Activated CD4-positive, alpha-beta T cell treated with anti-CD3 and anti-CD28 coated beads, Interleukin-2, amount 50 U/mL, for 4 hours (primary cell): Measurements from ENCODE around the gene OR1F1.
"Not testable (repeated sequence)": the region's sequence is repeated elsewhere in the genome, so short reads cannot be mapped to it uniquely, and the experiment has no call there.

Experiments
- DNase-seq, 2 experiments: peaks; one replicate each; pipeline ENCODE4 v3.0.0-alpha.2; 2020

The OR1F1 gene

GRCh38 chr16:3175157-3176093 lies 12.6 kb upstream of the OR1F1 start:
- no peak for DNase-seq

- no peak for DNase-seq
Observed at GRCh38 chr16:3179651-3180050, 8.4 kb upstream of the OR1F1 start.

- DNase-seq, result no peak
Observed at GRCh38 chr16:3180445-3180878, 7.5 kb upstream of the OR1F1 start.

GRCh38 chr16:3182293-3182607 lies 5.8 kb upstream of the OR1F1 start:
- DNase-seq, result not testable (repeated sequence)

GRCh38 chr16:3182608-3183444 lies 5.2 kb upstream of the OR1F1 start:
- no peak for DNase-seq

GRCh38 chr16:3183445-3184139 lies 4.4 kb upstream of the OR1F1 start:
- no peak for DNase-seq

- DNase-seq, result no peak
Observed at GRCh38 chr16:3186946-3187690, 886 bp upstream of the OR1F1 start.

- no peak for DNase-seq
Observed at GRCh38 chr16:3188675-3188924, 596 bp downstream of the OR1F1 start.

- DNase-seq, result no peak
Observed at GRCh38 chr16:3188925-3189825, 1.2 kb downstream of the OR1F1 start.

- no peak for DNase-seq
Observed at GRCh38 chr16:3189869-3190268, 1.9 kb downstream of the OR1F1 start.

- no peak for DNase-seq
Observed at GRCh38 chr16:3190949-3191353, 2.9 kb downstream of the OR1F1 start.

- DNase-seq, result no peak
Observed at GRCh38 chr16:3192476-3193019, 4.5 kb downstream of the OR1F1 start.

- no peak for DNase-seq
Observed at GRCh38 chr16:3193221-3194212, 5.5 kb downstream of the OR1F1 start.

GRCh38 chr16:3194792-3195191 lies 6.8 kb downstream of the OR1F1 start:
- DNase-seq, result no peak

- DNase-seq, result no peak
Observed at GRCh38 chr16:3195975-3196374, 8.0 kb downstream of the OR1F1 start.

GRCh38 chr16:3197694-3198333 lies 9.8 kb downstream of the OR1F1 start:
- DNase-seq, result not testable (repeated sequence)

- no peak for DNase-seq
Observed at GRCh38 chr16:3198334-3199072, 10.5 kb downstream of the OR1F1 start.

- no peak for DNase-seq
Observed at GRCh38 chr16:3202903-3203539, 15.0 kb downstream of the OR1F1 start.
